ENCODE results near the gene CACNA1C.

Gene CACNA1C

DNA sequence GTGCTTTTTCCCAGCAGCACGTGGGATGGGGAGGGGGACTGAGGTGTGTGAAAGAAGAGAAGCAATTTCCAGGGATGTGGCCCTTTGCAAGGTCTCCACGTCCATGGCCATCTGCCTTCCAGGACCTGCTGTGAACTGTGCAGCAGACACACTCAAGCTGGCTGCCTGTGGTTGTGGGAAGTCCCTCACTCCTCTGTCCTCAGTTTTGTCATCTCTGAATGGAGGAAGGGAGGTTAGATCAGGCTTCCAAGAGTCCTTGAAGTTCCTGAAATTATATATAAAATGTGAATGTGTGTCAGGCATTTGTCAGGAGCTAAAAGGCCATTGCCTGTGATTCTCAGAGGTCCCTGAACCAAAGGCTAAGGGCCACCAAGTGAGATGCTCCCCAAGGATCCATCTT, 328.2 kb downstream of the CACNA1C start:
- no peak for DNase-seq

DNA sequence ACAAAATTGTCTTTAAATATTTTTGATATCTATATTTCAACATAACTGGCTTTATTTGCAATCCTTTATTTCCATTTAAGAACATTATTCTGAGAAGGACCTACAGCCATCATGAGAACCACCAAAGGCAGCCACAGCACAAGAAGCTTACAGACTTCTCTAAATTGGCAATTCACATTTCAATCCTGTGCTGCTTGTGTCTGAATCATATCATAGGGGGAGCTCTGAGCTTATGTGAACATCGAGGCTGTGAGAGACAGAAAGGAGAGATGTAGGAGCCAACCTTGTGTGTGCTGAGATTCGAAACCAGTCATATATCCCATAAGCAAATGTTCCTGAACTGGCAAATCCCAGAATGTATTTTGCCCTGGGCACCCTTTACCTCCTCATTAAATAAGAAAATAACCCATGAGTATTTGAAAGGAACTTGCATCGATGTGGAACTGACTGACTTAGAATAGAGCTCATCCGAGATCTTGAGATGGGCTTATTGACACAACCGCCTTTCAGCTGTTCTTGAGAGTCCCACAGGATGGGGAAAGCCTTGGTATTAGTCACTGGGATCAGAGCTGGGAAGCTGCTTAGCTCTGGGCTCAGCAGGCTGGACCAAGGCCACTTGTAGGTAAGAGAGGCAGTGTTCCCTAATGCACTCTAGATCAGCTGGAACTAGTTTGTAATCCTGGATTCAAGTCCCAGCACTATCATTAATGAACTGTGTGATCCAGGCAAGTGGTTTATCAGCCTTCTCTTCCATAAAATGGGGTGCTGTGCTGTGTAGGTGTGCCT, 329.8 kb downstream of the CACNA1C start:
- no peak for DNase-seq

DNA sequence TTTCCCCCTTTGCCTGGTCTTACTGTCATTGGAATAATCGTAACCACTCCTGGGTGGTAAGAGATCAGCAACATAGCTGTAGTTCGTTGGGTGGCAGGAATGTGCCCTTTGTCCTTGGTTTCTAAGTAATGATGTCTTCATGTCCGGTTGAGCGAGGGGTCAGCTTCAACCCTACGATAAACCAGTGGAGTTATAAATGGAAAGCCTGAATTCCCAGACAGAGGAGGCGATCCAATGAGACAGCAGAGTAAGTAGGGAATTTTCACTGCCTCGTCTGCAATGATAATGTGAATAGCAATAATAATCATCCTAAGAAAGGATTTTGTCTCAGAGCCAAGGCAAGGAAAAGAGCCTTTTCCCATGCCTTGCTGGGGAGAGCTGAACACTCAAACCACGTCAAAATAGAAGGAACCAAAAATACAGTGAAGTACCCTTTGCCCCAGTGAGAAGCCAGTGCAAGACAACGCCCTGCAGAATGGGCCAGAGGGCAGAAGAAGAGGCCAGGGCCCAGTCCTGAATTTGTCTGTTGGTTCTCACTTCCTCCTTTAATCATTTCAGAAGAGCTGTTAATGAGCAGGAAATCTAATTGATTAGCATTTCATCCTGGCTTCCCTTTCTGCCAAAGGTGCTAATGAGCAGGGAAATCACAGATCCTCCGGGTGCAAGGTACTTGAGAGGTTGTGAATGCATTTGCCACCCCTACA, 330.7 kb downstream of the CACNA1C start:
- DNase-seq = no peak

DNA sequence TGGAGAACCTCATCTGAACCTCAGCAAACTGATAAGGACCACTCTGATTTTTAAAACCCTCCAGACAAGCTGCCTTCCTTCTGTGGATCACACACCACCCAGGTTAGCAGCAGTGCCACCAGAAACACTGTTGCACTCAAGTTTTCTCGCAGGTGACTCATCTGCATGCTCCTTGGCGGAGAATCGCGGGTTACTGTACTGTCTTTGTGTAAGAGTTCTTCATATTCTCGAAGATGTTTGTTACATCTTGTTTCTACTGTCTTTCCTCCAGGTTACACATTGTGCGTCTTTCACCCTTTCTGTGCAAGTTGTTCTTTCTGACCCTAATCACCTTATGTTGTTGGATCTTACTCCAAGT, 331.2 kb downstream of the CACNA1C start:
- DNase-seq = no peak

DNA sequence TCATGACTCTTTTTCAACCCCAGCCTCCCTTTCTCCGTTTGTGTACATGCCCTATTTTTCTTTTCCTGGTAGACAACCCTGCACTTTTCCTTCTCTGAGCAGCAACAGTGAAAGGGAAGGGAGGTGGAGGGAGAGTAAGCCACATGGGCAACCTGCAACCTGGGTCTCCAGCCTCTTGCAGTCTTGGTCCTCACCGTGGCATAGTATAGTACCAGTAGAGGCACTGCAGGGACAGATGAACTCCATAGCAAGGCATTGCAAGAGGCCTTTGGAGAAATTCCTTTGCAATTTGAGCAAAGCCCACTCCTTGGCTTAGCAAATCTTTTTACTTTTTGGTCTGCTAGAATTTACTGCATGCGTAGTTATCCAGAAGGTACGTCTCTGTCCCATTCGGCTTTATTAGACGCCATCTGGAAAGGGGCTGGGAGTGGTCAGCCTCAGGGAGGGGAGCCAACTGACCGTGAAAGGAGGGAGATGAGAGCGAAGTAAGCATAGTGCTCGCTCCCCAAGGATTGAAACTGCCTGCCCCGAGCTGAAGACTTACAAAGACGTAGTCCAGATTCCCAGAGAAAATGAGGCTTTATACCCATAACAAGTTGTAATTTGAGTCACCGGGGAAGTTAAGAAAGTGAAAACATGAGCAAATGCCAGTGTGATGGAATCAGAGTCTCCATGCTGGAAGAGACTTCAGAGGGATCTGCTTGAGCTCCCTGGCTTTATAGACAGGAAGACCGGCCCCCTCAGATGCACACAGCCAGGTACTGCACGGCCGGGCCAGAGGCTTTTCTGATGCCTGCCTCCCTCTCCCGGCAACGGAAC, 332.0 kb downstream of the CACNA1C start:
- no peak for DNase-seq

DNA sequence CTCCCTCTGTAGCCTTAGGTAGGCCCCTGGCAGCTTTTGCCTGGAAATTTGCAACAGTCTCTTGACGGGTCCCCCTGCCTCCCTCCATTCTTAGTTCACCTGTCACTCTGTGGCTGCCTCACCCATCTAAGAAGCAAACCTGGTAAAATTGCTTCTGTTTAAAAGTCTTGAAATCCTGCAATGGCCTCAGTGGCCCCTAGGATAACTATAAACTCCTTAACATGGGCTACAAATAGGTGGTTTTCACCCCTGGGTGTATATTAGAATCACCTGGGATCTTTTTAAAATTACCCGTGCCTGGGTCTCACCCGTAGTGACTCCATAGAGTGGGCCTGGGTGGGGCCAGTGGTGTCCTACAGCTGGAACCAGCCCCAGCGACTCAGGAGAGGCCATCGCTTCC, 332.7 kb downstream of the CACNA1C start:
- no peak for DNase-seq

DNA sequence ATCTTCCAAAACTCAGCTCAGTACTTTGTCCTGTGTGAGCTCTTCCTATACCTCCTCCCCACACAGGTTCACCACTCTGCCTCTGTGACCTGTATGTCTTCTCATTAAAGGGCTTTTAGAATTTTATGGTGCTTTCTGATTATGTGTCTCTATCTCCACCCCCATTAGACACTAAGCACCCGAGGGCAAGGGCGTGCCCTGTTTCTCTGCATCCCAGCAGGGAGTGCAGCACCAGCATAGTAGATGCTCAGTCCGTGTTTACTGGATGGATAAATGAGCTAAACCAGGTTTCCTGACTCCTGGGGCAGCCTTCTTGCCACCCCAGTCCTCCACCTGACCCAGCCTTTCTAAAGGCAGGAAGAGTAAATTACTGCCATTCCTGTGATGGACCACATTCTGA, 333.8 kb downstream of the CACNA1C start:
- DNase-seq = no peak

DNA sequence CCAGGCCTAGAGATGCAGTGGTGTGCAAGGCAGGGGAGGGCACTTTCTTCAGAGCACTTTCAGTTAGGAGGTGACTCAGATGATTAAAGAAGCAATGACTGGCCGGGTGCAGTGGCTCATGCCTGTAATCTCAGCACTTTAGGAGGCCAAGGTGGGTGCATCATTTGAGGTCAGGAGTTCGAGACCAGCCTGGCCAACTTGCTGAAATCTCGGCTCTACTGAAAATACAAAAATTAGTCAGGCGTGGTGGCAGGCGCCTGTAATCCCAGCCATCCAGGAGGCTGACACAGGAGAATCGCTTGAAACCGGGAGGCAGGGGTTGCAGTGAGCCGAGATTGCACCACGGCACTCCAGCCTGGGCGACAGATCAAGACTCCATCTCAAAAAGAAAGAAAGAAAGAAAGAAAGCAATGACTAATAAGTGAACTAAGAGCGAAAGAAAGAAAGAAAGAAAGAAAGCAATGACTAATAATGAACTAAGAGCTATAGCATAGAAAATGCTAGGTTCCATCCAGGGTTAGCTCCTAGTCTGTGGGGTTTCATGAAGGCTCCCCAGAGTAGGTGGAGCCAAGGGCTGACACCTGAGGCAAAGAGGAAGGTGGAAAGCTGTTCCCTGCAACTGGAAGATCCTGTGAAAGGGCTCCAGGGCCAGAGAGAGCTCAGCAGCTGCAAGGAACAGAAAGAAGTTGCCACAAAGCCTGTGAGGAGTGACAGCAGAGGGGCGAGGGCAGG, 334.5 kb downstream of the CACNA1C start:
- DNase-seq = no peak

DNA sequence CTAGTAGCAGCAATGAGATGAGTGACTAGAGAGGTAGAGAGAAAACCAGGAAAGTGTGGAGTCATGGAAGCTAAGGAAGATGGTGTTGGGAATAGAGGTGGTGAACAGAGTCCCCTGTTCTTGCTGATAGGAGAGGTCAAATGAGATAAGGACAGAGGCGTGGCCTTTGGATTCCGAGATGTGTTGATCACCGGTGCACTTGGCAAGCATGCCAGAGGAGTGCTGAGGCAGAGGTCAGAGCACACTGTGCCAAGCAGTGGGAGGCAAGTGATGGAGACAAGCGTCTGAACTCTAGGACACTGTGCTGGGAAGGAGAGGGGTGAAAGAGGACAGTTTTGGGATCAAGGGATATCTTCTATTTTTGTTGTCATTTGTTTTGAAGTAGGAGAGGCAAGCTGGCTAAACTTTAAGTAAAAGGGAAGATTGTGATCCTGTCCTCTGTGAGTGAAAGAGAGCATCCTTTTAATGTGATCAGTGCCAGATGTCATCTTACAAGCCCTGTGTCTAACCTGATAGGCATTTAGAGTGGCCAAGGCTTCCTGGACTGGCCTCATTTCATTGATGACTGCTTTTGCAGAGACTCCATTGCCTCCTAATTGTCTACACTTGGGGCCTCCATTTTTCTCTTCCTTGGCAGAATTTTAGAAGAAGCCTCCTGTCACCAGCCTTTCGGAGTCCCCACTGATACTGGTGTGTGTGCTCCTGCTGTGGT, 336.4 kb downstream of the CACNA1C start:
- no peak for DNase-seq

DNA sequence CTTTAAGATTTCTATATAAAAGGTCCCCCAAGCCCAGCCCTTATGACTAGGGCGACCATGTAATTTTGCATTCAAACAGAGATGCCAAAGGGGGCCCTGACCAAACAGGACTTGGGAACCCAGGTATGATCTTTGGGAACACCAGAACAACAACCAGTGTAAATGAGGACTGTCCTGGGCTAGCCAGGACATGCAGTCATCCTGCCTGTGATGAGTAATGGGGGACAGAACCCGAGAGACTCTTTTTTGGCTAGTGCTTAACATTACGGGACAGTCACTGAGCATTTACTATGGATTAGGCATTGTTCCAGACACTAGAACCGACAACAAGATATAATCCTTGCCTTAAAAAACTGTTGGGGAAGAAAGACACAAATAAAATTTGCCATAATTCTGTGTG, 337.3 kb downstream of the CACNA1C start:
- no peak for DNase-seq

DNA sequence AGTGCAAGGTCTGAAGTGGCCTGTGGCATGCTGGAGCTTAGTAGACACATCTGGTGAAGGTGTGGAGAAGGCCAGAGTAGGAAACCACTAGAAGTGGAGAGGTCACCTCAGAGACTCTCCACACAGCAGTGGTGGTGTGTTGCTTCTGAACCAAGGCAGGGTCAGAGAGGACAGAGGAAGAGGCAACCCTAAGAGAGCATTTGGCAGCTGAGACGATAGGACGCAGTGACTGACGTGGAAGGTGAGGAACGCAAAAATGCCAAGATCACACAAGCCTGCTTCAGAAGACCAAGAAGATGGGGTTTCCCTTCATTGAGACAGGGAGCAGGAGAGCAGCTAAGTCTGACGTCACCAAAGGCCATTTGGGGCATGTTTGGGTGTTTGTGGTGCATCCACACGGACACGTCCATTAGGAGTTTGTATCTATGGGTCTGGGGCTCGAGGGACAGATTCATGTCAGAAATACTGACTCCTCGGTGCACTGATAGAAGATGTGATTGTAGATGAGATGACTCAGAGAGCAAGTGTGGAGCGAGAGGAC, 338.1 kb downstream of the CACNA1C start:
- DNase-seq = no peak

DNA sequence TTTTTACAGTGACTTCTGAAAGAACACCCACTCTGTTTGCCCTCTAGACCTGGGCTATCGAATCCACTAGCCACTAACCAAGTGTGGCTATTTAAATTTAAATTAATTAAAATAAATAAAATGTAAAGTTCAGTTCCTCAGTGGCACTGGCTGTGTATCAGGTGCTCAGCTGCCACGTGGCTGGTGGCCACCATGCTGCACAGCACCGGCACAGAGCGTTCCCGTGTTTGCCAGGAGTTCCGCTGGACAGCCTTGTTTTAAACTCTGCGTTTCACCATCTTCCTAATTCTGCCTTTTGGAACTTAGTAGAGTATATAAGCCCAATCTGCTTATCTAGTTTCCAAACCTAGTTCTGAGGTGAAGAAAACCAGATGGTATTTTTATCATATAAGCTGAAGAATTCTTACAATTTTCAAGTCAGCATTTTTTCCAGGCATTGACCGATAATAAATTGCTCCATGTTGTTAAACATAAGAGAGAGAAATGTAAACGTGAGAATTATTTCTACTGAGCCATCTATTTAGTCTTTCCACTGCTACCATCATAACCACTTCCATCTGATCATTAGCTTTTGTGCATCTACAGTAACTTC, 339.0 kb downstream of the CACNA1C start:
- no peak for DNase-seq

DNA sequence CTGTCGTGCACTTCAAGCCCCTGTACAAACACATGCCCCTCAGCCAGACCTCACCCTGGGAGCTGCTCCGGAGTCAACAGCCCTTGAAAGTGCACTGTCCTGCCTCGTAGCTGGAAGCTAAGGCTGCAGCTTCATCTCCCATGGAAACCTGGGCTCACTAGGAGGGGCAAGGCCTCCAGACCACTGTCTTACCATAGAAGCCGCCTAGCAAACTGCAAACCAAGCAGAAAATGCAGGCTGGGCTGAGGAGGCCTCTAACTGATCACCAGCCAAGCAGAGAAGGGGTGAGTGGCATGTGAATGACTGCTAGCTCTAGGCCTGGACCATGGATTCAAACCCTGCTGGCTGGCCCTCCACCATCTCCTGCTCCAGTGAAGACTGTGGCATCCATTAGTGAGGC, 340.2 kb downstream of the CACNA1C start:
- DNase-seq = no peak

DNA sequence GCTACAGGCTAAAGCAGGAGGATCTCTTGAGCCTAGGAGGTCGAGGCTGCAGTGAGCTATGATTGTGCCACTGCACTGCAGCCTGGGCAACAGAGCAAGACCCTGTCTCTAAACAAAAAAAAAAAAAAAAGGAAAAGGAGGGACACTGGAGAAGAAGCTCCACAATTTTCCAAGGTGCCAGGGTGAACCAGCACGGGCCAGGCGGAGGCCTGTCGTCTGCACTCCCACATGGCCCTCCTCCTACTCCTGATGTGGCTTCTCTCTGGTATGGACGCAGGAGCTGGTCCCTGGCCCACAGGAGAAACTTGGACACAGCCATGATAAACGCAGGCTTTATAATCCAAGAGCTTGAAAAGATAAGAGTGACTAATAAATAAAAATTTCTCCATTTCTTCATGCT, 341.2 kb downstream of the CACNA1C start:
- DNase-seq = no peak

DNA sequence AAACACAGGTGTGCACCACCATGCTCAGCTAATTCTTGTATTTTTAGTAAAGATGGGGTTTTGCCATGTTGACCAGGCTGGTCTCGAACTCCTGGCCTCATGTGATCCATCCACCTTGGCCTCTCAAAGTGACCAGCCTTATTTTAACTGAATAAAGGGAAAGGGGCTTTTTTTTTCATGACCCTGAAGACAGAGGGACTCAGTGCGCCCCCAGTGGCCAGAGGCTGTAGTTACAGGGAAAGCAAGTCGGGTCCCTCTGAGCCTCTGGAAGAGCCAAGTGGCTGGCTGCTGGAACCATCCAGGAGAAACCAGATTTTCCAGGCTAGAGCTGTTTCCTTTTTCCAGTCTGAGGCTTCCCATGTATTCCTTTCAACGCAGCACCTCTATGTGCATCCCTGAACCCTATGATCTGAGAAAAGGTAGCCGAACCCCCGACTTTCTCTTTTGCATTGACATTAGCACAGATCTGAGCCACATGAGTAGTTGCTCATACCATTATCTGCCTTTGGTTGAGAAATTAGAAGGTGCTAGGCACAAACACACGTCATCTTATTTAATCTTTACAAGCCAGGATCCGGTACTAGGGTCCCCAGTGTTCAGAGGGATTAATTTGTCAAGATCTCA, 342.7 kb downstream of the CACNA1C start:
- DNase-seq = no peak

DNA sequence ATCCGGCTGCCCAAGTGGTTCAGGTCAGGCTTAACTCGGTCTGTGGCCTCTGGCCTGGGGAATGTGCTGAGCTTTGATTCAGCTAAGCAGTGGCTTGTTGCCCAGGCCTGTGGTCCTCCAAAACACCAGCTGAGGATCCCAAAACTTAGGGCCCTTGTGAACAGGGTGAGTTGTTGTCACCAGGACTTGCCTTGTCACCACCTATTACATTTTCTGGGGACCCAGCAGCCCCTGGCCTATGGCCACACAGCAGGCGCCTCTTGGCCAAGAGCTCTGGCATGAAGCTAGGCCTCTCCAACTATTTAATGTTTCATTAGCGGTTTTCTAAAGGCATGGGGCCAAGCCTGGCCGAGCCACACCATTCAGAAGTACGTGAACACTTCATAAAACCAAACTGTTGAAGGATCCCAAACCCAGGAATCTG, 343.7 kb downstream of the CACNA1C start:
- peak; percentile 20 for DNase-seq

DNA sequence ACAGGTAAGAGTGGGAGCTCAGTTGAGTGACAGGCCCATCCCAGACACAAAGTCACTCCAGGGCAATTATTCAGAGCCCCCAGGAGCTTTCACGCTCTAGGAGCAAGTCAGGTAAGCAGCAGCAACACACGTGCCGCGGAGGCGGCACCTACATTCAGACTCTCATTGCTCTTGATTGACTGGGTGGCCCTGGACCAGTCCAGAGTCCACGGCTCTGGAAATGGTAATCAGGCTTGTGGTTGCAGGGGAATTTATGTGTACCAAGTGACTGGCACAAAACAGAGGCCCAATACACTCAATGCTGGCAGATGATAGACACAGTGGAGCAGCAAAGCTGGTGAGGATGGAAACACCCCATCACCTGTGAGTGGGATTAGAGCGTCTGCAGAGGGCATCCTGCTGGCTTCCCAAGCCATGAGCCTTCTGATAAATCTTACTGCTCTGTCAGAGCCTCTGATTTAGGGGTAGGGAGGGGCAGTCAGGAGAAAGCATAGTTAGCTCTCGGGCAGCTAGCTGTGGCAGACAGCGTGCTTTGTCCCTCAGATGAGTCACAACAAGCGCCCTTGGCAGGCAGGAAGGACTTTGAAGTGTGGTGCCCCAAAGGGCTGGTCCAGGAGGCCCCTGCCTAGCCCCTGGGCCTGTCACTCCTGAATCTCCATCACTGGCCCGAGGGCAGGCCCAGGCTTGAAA, 344.7 kb downstream of the CACNA1C start:
- no peak for DNase-seq

DNA sequence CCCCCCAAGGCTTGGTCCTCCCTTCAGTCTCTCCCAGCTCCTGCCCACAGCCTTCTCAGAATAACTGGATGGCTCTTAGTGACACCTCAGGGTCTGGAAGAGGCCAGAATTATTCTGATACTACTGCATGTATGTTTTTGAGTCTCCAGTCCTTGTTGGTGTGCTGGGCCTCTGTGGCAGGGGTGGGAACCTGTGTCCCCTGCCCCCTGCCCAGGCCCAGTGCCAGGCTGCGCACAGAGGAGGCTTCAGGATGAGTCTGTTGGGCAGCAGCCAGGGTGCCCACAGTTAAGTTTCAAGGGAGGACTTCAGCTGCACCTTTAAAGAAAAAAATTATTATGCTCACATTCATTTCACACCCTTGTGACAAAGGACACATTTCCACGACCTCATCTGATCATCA, 348.3 kb downstream of the CACNA1C start:
- no peak for DNase-seq

DNA sequence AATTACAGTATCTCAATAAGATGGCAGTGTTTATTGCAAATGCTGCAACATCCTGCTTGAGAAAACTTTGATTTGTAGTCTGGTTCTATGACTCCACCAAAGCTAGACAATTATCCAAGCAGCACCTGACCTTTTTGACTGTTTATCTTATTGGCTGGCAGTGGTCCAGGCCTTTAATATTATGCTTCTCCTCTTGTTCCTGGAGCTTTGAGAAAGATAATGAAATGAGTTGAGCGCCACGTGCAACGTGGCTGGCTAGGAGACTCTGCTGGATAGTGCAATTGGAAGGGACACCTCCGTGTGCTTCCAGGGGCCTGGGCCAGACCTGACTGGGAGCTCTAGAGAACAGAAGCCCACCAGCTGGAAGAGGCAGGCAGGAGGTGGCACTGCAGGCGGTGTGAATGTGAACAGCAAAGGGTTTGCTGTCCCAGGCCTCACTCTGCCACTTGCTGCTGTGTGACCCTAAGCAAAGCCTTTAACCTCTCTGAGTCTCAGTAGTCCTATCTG, 349.3 kb downstream of the CACNA1C start:
- DNase-seq = no peak

DNA sequence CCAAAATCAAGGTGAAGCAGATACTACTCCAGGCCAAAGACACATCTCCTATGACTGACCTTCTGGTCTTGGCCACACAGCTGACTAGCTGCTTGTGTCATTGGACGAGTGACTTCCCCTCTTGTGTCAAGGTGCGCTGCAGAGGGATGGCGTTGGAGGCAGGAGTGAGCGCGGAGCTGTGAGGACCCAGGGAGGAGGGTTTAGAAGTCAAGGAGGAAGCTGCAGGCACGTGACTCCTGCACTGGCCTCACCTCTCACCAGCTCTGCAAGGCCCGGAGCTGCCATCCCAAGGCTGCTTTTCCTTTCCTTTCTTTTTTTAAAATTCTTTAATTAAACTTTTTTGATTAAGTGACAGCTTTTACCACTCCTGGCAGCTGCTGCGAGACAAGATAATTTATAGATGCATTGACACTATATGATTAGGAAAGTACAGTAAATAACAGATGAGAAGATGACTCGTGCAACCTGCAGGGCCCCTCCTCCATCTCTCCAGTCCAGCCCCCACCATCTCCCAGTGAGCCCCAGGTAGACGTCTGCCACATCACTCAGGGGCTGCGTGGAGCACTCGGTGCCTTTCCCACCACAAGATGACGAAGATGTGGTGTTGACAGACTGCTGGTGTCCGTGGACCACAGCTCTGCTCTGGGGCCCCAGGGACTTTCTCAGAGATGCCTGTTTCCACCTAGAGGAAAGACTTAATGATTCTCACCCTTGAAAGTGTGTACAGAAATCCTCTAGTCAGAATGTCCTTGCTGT, 350.6 kb downstream of the CACNA1C start:
- DNase-seq = no peak

Data from DMS79 (cell line).